Caki2 (cell line): Measurements from ENCODE around the gene PM20D1. TPM values are rescaled to one million over a fixed set of nuclear protein-coding genes. Genes with fewer than 3 reads are reported as not detected.
"Not testable (repeated sequence)": the region's sequence is repeated elsewhere in the genome, so short reads cannot be mapped to it uniquely, and the experiment has no call there.

ENCODE experiments used
- DNase-seq: peaks from one replicate; pipeline ENCODE4 v3.0.0-alpha.2; 2015; ENCODE audit warnings: low read depth
- in situ Hi-C: cut with HindIII; loops from 2 replicates; pipeline ENCODE4 v1.10.0; 2016; ENCODE audit warnings: low sequenced_read_pairs, low pct_unique_long_range_greater_than_20kb, mixed read lengths
- total RNA-seq: library from RNA; depleted of rRNA; stranded (reverse); fragments of >200 nt; shearing (Covaris generic); gene quantifications from 2 replicates; pipeline ENCODE4 v1.2.3, GENCODE V29; 2014; ENCODE audit warnings: low replicate concordance; rRNA removed

The PM20D1 gene, protein sequence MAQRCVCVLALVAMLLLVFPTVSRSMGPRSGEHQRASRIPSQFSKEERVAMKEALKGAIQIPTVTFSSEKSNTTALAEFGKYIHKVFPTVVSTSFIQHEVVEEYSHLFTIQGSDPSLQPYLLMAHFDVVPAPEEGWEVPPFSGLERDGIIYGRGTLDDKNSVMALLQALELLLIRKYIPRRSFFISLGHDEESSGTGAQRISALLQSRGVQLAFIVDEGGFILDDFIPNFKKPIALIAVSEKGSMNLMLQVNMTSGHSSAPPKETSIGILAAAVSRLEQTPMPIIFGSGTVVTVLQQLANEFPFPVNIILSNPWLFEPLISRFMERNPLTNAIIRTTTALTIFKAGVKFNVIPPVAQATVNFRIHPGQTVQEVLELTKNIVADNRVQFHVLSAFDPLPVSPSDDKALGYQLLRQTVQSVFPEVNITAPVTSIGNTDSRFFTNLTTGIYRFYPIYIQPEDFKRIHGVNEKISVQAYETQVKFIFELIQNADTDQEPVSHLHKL
- total RNA-seq: not detected in 2 replicates

DNA sequence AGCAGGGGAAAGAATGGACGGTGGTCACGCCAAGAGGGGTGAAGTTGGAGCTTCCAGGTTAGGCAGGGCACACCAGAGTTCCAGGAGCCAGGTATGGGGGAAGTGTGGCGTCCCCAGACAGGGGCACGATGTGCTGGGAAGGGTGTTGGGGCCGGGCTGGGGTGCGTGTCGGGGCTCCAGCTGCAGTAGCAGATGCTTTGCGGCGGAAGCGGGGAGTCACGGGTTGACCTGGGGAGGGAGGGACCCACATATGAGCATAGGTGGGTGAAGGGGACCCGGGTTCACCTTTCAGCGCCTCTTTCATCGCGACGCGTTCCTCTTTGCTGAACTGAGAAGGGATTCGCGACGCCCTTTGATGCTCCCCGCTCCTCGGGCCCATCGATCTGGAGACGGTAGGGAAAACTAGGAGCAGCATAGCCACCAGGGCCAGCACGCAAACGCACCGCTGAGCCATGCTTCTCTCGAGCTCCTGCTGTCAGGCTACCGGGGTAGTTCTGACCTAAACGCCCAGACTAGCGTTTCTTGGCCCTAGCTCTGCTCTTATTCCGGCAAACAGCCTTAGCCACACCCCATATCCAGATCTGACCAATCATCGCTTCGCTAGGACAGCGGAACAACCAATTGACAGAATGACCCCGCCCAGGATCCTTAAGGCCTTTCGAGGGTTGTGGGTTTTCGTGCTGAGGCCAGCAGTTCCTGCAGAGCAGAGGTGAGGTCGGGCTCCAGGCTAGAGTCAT is at the start of gene PM20D1:
PM20D1 (minus strand) TSS at position 514 of the 737 bp plus-strand sequence; CDS start at position 454, 60 bp downstream.
- no peak for DNase-seq
- in situ Hi-C loops: no loop called here

DNA sequence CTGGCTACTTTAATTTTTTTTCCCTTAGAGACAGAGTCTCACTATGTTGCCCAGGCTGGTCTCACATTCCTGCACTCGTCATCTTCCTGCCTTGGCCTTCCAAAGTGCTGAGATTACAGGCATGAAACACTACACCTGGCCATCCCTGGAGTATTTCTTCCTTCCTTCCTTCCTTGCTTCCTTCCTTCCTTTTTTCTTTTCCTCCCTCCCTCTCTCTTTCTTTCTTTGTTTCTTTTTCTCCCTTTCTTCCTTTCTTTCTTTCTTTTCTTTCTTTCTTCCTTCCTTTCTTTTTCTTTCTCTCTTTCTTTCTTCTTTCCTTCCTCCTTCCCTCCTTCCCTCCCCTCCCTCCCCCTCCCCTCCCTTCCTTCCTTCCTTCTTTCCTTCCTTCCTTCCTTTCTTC is 46.4 kb upstream of the PM20D1 start:
- in situ Hi-C loops: no loop called here
- no peak for DNase-seq

DNA sequence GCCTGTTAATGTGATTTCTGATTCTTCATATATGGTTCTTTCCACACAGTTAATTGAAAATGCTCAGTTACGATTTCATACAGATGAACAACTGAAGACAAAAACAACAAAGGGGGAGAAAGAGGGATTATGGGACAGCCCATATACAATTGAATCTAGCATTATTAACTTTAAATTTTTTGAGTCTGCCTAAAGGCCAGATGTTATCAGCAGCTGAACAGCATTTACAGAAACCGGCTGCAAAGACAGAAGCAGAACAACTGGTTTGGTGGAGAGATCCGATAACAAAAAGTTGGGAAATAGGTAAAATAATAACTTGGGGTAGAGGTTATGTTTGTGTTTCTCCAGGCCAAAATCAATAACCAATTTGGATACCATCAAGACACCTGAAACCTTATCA is 44.2 kb upstream of the PM20D1 start:
- in situ Hi-C loops, DNase-seq: not testable (repeated sequence)

DNA sequence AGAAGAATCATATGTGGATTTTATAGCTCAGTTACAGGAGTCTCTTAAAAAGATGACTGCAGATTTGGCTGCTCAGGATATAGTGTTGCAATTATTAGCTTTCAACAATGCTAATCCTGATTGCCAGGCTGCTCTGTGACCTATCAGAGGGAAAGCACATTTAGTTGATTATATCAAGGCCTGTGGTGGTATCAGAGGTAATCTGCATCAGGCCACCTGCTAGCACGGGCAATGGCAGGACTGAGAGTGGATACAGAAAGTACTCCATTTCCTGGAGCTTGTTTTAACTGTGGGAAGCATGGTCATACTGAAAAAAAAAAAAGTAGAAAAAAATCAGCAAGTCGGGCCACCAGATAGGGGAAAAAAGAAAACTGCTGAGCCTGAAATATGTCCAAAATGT is 42.2 kb upstream of the PM20D1 start:
- DNase-seq, in situ Hi-C loops: not testable (repeated sequence)

GRCh38 chr1:205891481-205891880 is 41.5 kb upstream of the PM20D1 start:
- in situ Hi-C loops, DNase-seq: not testable (repeated sequence)

DNA sequence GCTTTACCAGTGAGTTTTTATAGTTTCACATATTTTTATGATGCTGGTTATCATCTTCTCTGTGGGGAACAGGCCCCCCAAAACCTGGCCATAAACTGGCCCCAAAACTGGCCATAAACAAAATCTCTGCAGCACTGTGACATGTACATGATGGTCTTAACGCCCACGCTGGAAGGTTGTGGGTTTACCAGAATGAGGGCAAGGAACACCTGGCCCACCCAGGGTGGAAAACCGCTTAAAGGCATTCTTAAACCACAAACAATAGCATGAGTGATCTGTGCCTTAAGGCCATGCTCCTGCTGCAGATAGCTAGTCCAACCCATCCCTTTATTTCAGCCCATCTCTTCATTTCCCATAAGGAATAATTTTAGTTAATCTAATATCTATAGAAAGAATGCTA is 40.7 kb upstream of the PM20D1 start:
- DNase-seq: not testable (repeated sequence)

GRCh38 chr1:205889706-205890105 is 39.8 kb upstream of the PM20D1 start:
- DNase-seq: peak; percentile 10
- in situ Hi-C loops: not testable (repeated sequence)

More for the DNA sequence above, 40.7 kb upstream of the PM20D1 start:
- in situ Hi-C loops: not testable (repeated sequence)

DNA sequence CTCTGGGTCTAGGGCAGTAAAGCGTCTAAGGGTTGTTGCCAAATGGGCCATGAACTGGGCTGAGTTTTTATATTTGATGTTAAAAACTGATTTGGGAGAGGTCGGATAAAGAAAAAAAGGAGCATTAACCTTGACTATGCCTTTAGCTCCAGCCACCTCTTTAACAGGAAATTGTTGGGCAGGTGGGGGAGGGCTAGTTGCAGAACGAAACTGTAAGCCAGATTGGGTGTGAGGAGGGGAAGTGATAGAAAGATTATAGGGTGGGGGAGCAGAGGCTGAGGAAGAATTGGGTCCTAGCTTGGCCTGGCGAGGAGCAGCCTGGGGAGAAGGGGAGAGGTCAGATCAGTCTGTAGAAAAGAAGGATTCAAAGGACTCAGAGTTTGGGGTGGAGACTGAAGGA is 39.1 kb upstream of the PM20D1 start:
- DNase-seq, in situ Hi-C loops: not testable (repeated sequence)

GRCh38 chr1:205883792-205884191 is 33.9 kb upstream of the PM20D1 start:
- no peak for DNase-seq
- in situ Hi-C loops: no loop called here

- in situ Hi-C loops: no loop called here
Measured at GRCh38 chr1:205880923-205881322, 31.0 kb upstream of the PM20D1 start.

GRCh38 chr1:205879974-205880373 is 30.0 kb upstream of the PM20D1 start:
- no peak for DNase-seq
- in situ Hi-C loops: no loop called here

More at GRCh38 chr1:205880923-205881322, 31.0 kb upstream of the PM20D1 start:
- no peak for DNase-seq

DNA sequence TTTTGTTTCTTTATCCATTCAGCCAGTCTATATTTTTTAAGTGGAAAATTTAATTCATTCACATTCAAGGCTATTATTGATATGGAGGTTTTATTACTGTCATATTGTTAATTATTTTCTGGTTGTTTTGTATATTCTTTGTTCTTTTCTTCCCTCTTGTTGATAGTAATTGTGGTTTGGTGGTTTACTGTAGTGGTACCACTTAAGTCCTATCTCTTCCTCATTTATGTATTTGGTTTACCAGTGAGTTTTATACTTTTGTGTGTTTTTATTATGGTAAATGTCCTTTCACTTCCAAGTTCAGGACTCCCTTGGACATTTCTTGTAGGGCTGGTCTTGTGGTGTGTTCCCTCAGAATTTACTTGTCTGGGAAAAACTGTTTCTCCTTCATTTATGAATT is 28.1 kb upstream of the PM20D1 start:
- in situ Hi-C loops: no loop called here
- no peak for DNase-seq

GRCh38 chr1:205873148-205873547 is 23.2 kb upstream of the PM20D1 start:
- in situ Hi-C loops: not testable (repeated sequence)

DNA sequence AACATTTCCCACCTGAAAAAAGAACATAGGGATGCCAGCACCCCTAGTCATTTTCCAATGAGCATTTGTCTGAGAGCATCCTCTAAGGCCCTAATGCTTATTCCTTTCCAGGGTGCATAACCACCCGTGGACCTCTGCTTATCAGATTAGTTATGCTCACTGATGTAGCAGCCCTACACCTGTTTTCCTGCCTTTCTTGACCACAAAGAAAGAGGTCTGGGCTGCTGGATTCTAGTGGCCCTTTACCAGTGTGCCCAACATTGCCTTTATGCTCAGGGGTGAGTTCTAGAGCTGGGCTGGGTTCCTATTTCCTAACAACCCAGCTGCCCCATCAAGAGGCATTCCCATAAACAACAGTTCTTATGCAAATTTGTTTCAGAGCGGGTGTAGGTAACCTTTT is 20.3 kb upstream of the PM20D1 start:
- in situ Hi-C loops: no loop called here
- DNase-seq: no peak

More at GRCh38 chr1:205873148-205873547, 23.2 kb upstream of the PM20D1 start:
- not testable (repeated sequence) for DNase-seq

- in situ Hi-C loops: no loop called here
- no peak for DNase-seq
Measured at GRCh38 chr1:205861540-205861939, 11.6 kb upstream of the PM20D1 start.

DNA sequence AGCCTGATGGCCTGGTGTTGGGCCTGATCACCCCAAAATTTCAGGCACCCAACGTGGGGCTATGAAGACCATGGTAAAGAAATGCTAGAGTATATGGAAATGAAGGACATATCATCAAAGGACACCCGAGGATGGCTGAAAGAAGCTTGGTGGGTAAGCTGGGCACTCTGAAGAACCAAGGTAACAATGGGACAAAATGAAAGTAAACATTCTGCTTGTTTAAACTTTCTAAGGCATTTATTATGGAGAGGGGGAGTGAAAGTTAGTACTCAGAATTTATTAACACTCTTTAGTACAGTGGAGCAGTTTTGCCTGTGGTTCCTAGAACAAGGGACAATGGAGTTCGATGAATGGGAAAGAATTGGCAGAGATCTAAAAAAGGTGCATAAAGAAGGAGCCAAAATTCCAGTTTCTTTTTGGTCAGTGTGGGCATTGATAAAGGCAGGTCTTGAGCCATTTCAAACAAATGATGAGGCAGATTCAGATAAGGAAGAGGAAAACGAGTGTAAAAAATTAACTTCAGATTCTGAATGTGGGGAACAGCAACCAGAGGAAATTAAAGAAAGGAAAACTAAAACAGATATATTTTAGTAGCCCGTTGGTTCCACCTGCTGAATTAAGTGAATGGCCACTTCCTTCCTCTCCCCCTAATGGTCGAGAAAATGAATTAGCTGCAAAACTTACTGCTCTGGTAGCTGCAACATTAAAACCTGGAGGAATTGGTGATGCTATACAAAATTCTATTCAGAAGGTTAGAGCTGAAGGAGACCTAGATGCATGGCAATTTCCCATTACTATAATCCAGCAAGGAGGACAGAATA is 8.4 kb upstream of the PM20D1 start:
- in situ Hi-C loops: no loop called here
- no peak for DNase-seq

DNA sequence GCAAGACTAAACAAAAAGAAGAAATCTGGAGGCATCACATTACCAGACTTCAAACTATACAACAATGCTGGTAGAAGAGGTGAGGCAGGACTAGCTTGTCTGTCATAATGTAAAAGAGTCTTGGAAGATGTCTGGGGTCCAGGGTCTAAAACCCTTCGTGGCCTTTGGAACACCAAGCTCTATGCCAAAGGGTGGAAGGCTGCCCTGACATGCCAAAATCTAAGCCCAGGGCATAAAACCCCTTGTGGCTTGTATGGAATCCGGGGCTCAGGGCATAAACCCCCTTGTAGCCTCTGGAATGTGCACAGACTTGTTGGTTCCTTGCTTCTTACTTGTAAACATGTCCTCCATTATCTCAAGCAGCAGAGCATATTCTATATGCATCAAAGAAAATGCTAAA is 7.6 kb upstream of the PM20D1 start:
- DNase-seq, in situ Hi-C loops: not testable (repeated sequence)

DNA sequence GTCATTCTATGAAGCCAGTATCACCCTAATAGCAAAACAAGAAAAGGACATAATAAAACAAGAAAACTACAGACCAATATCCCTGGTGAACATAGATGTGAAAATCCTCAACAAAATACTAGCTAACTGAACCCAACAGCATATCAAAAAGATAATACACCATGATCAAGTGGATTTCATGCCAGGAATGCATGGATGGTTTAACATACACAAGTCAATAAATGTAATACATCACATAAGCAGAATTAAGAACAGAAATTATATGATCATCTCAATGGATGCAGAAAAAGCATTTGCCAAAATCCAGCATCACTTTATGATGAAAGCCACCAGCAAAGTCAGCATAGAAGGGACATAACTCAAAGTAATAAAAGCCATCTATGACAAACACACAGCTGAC is 6.5 kb upstream of the PM20D1 start:
- no peak for DNase-seq
- in situ Hi-C loops: no loop called here
